HG03135 (cell line): ENCODE measurements around the gene KIF26A.
"Not testable (repeated sequence)": the region's sequence is repeated elsewhere in the genome, so short reads cannot be mapped to it uniquely, and the experiment has no call there.

Experiments used
- ATAC-seq: cut with Tn5 transposase; IDR thresholded peaks from one replicate; pipeline ENCODE4 v1.9.1; 2021; ENCODE audit warnings: mild to moderate bottlenecking, moderate library complexity; ENCODE audit not compliant: unreplicated experiment

The KIF26A gene

GRCh38 chr14:104142946-104143470 is 4.6 kb downstream of the KIF26A start:
- ATAC-seq: no peak

DNA sequence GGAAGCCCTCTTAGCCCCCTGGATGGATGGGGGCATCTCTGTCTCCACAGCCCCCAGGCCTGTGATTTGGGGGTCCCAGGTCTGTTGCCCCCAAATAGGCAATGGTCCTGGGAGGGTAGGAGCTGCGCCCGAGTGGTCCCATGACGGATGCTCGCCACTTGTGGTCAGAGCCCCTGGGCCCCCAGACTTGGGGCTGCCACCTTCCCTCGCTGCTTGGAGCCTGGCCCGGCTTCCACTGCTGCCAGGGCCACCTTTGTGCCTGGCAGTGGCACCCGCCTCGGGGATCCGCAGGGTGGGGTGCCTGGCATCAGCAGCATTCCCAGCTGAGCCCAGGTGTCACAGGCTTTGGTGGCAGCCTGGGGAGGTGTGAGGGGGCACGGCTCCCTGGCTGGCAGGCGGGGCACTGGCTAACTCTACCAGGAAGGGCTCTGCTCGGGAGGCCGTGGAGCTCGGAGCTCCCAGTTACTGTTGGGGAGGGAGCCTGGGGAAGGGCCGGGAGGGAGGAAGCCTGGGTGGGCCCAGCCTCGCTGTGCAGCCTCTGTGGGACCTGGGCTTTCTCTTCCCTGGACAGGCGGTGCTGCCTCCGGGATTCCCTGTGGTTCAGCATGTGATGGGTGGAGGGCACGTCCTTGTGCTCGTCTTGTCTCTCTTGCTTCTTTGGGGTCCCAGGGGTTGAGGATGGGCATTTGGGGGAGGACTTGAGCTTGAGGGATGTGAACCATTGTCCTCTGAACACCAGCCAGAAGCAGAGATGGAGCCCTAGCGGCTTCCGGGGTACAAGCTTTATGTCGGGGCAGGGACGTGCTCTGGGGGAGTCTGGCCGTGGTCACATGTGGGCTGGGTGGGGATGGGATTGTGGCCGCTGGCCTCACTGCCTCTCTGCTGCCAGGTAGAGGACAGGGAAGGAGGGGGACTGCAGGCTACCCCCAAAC is 5.4 kb downstream of the KIF26A start:
- ATAC-seq: no peak

DNA sequence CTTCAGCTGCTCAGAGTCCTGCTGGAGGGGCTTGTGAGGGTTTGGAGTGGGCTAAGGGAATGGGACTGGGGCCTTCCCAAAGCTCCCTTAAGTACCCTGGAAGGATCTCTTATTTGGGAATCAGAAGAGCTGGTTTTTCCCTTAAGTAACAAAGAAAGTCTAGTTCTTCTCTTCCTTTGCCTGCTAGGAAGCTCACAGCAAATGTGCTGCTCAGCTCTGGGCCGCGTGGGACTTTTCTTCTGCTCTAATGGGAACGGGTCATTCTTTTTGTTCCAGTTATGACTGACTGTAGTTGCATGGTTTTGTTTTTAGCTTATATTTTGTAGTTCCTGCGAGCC is 6.0 kb downstream of the KIF26A start:
- no peak for ATAC-seq

- no peak for ATAC-seq
Observed at GRCh38 chr14:104144911-104145825, 6.8 kb downstream of the KIF26A start.

GRCh38 chr14:104145826-104146601 is 7.6 kb downstream of the KIF26A start:
- no peak for ATAC-seq

DNA sequence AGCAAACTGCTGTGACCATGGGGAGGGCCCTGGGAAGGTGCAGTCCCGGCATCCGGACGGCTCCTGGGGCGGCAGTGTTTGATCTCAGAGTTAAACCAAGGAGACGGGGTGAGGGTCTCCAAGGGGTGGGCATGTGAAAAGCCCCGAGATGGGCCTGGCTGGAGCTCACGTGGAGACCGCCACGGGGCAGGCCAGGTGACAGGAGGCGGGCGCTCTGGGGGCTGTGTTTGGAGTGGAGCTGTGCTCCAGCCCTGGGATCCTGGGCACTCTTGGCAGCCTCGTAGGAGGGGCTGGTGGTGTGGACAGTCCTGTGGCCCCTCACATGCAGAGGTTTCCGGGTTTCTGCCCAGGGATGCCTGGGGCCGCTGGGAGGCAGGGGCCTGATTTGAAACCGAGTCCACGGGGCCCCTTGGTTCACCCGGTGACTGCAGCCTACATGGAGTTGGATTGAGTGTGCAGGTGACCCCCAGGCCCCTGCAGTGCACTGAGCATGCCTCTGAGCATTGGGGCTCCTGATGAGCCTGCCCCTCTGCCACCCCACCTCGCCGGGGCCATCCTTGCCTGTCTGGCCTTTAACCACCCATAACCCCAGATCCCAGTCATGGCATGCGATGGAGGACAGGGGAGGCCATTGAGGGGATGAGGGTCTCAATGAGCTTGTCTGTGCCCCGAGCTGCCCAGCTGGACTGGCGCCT is 8.4 kb downstream of the KIF26A start:
- ATAC-seq: no peak

DNA sequence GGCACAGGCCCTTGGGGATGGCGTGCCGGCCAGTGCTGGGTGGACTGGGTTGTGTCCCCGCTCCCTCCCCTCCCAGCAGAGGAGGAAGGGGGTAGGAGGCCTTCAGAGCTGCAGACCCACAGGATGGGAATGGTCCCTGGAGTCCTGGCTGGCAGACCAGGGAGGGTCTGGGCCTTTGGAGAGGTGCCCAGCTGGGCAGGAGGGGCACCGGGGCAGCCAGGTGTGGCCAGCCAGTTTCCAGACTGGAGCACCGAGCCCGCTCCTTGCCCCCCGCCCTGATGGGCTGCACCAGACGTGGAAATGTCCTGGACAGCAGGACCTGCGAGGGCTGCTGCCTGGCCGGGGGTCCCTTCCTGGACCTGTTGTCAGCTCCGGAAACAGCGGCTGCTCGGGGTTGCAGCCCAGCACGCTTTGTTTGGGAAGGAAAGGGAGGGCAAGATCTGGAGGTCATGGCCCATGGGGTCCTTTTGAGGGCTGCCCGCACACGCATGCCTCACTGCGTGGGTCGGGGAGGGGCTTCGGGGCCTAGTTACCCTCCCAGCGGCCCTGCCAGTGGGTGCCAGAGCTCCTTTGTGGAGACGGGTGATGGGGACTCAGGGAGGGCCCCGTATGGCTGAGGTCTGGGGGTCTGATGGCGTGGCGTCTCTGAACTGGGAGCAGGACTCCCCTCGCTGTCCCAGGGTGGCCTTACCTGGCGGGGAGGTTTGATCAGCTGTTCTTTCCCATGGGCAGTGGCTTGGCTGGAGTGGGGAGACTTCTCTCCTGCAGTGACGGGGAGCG is 9.1 kb downstream of the KIF26A start:
- no peak for ATAC-seq

- no peak for ATAC-seq
Observed at GRCh38 chr14:104148433-104149277, 10.3 kb downstream of the KIF26A start.

- ATAC-seq: no peak
Observed at GRCh38 chr14:104149278-104149595, 10.8 kb downstream of the KIF26A start.

DNA sequence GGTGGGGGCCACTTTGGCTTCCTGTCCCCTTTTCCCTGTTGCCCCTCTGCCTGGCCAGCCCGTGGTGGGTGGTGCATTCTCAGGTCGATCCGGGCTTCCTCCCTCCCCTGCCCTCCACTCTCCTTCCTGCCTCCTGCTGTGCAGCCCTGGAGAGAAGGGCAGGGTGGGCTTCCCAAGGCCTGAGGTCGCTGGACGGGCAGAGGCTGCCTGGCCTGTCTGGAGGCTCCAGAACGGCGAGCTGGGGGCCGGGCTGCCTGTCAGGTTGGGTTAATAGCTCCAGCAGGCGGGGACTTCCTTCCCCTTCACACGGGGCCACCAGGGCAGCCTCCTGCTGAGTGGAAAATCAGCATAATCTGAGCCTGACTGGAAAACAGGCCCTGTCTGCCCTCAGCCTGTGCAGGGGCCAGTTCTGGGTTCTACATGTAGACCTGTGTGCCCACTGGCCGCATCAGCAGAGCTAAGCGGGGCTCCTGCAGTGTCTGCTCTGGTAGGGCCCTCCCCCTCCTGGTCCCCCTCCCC is 11.3 kb downstream of the KIF26A start:
- no peak for ATAC-seq

- no peak for ATAC-seq
Observed at GRCh38 chr14:104150136-104151025, 12.0 kb downstream of the KIF26A start.

DNA sequence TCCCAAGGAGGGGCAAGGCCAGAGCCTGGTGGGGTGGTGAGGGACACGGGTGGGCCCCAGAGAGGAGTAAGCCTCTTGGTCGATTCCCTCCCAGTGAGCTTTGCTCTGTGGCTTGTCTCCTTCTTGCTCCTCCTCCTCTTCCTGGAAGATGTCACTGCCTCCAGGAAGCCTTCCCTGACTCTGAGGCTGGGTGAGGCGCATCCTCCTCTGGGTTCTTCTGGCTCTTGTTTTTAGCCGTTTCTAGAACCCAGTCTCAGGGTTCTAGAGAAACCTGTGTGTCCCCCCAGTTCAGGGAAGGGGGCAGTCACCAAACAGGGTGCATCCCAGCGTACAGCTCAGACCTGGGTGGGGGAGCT is 12.6 kb downstream of the KIF26A start:
- no peak for ATAC-seq

GRCh38 chr14:104151566-104152245 is 13.3 kb downstream of the KIF26A start:
- ATAC-seq: no peak

DNA sequence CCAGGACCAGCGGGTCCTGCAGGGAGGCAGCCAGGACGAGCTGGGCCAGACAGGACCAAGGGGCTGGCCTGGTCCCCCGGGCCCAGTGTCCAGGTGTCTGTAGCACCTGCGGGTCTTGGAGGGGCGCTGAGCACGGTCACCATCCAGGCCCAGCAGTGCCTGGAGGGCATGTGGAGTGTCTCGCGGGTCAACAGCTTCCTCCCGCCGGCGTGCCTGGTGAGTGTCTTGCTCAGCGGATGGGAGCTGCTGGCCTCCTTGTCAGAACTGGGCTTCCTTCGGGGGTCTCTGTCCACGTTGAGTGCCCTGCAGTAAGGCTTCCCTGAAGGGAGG is 13.8 kb downstream of the KIF26A start:
- ATAC-seq: no peak

DNA sequence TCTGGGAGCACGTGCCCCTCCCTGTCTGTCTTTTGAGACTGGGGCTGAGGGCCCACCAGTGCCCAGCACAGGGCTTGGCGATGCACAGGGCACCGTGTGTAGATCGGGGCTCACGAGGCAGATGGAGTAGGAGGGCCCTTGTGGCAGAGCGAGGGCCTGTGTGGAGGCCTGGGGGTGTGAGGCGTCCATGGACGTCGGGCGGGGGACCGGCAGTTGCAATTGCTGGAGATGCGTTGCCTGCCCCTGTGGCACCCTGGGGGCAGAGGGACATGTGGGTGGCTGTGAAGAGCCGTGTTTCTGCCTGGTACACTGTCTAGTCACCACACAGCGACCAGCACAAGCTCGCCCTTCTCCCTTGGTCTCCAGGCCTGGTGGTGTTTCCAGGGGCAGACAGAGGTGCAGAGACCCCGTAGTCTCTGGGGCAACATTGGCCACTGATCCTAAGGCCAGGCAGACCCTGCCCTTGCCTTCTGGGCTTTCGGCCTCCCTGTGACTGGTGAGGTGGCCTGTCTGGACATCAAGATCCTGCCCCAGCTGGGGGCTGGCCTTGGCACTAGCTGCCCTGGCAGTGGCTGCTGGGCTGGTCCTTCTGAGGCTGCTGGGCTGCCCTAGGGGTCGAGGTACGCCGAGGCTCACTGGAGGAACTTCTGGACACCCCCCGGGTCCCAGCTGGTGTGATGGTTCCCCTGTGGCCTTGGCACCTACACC is 14.5 kb downstream of the KIF26A start:
- no peak for ATAC-seq

DNA sequence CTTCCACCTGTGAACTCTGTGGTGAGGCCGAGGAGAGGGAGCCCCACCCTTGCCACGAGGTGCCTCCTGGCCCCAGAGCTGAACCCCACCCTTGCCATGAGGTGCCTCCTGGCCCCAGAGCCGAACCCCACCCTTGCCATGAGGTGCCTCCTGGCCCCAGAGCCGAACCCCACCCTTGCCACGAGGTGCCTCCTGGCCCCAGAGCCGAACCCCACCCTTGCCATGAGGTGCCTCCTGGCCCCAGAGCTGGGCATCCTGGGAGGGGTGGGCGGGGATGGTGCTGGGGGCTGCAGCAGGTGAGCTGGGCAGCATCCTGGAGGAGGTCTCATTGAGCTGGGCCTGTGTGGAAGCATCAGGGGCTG is 15.0 kb downstream of the KIF26A start:
- ATAC-seq: not testable (repeated sequence)

GRCh38 chr14:104154246-104154645 is 15.9 kb downstream of the KIF26A start:
- no peak for ATAC-seq
